Loucy (cell line): ENCODE results near the gene CDH12.

Source experiments
- H2AFZ ChIP-seq: fragments of 200-600 bp; sonication (generic); 2 replicates; pipeline ENCODE4 v1.6.0; 2016; ENCODE audit warnings: antibody characterized with exemption, mild to moderate bottlenecking, low read length, moderate library complexity
- H3F3A ChIP-seq: fragments of 200-600 bp; 2 replicates; pipeline ENCODE4 v1.6.0; 2016; ENCODE audit warnings: antibody characterized with exemption, low read depth, mild to moderate bottlenecking
- H3K27me3 ChIP-seq: fragments of 200-600 bp; sonication (generic); 2 replicates; pipeline ENCODE4 v1.6.1; 2014; ENCODE audit warnings: low read length, mild to moderate bottlenecking; ENCODE audit not compliant: insufficient read depth, poor library complexity, severe bottlenecking
- H3K36me3 ChIP-seq: fragments of 200-600 bp; sonication (generic); 2 replicates; pipeline ENCODE4 v1.6.1; 2016; ENCODE audit warnings: low read length; ENCODE audit not compliant: insufficient read depth
- H3K4me1 ChIP-seq: fragments of 200-600 bp; sonication (generic); 2 replicates; pipeline ENCODE4 v1.5.1; 2014; ENCODE audit warnings: low read length, mild to moderate bottlenecking; ENCODE audit not compliant: insufficient read depth, poor library complexity, severe bottlenecking
- H3K4me2 ChIP-seq: fragments of 200-600 bp; sonication (generic); 2 replicates; pipeline ENCODE4 v1.6.0; 2014; ENCODE audit warnings: antibody characterized with exemption, low read length, low read depth, mild to moderate bottlenecking; ENCODE audit not compliant: poor library complexity, severe bottlenecking
- H3K4me3 ChIP-seq: fragments of 200-600 bp; sonication (generic); 2 replicates; pipeline ENCODE4 v1.5.1; 2014; ENCODE audit warnings: low read length, mild to moderate bottlenecking, mixed read lengths; ENCODE audit not compliant: poor library complexity, severe bottlenecking
- H3K79me2 ChIP-seq: fragments of 200-600 bp; sonication (generic); 2 replicates; pipeline ENCODE4 v1.6.1; 2014; ENCODE audit warnings: low read length; ENCODE audit not compliant: insufficient read depth
- H3K9ac ChIP-seq: fragments of 200-600 bp; sonication (generic); 2 replicates; pipeline ENCODE4 v1.6.0; 2014; ENCODE audit warnings: mild to moderate bottlenecking, low read depth, low read length, moderate library complexity; ENCODE audit not compliant: poor library complexity, severe bottlenecking
- H3K9me2 ChIP-seq: fragments of 200-600 bp; sonication (generic); replicated peaks from 2 replicates; pipeline ENCODE4 v1.6.1; 2016; ENCODE audit warnings: low read depth, low read length, mixed read lengths
- H3K9me3 ChIP-seq: fragments of 200-600 bp; sonication (generic); 2 replicates; pipeline ENCODE4 v1.6.1; 2014; ENCODE audit warnings: mild to moderate bottlenecking, antibody characterized with exemption, low read length, low read depth; ENCODE audit not compliant: insufficient read depth
- H4K20me1 ChIP-seq: fragments of 200-600 bp; sonication (generic); 2 replicates; pipeline ENCODE4 v1.6.0; 2014; ENCODE audit warnings: antibody characterized with exemption, low read length, mild to moderate bottlenecking; ENCODE audit not compliant: insufficient read depth, poor library complexity, severe bottlenecking
- EZH2phosphoT487 ChIP-seq: fragments of 200-600 bp; IDR thresholded peaks from 2 replicates; pipeline ENCODE4 v1.6.1; 2018; ENCODE audit warnings: antibody characterized with exemption, mild to moderate bottlenecking, moderate library complexity, borderline replicate concordance
- TF ChIP-seq, protein P1 (sequence below): fragments of 200-600 bp; sonication (generic); conservative IDR thresholded peaks from 2 replicates; pipeline ENCODE4 v1.5.1; 2014; ENCODE audit warnings: mild to moderate bottlenecking, antibody characterized with exemption, low read length

Gene CDH12

DNA sequence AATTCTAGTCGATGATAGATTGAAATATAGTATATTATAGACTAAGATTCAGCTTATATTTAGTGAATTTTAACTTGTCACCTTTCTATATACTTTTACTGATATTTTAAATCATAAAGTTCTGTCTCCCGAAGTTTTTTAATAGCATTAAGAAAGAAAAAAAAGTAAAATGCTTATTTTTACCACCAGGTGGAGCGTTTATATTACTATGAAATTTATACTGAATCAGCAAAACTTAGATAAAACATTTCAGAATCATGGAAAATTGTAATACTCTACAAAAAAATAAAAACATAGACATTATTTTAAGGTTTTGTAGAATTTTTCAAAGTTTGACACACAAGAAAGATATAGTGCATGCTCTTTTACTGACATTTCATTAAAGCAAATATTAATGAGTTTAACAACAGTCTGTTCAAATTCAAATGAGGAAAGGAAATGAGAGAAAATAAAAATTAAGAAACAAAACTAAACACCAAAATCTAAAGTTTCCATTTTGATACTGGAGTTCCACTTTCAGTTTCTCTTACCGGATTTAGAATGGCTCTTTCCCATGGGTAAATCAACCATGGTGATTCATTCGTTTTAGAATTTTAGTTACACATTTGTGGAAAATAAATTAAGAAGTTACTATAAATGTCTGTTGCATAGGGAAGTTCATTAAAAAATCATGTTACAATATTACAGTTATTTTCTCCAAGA lies 1035.3 kb downstream of the CDH12 start:
- Histone ChIP-seq H3F3A (no peaks in the 10 kb centered on the region), H3K36me3 (no peaks in the 10 kb centered on the region), H3K9me2 (no peaks in the 10 kb centered on the region), H3K79me2 (no peaks in the 10 kb centered on the region), H2AFZ (no peak overlapping the region), H4K20me1 (no peaks in the 10 kb centered on the region), H3K4me1 (no peaks in the 10 kb centered on the region), H3K27me3 (no peaks in the 10 kb centered on the region), H3K9me3 (no peaks in the 10 kb centered on the region), H3K4me3 (no peak overlapping the region), H3K4me2 (no peak overlapping the region), H3K9ac (no peak overlapping the region)
- TF ChIP-seq EZH2phosphoT487 = no peak
- TF ChIP-seq, protein P1, sequence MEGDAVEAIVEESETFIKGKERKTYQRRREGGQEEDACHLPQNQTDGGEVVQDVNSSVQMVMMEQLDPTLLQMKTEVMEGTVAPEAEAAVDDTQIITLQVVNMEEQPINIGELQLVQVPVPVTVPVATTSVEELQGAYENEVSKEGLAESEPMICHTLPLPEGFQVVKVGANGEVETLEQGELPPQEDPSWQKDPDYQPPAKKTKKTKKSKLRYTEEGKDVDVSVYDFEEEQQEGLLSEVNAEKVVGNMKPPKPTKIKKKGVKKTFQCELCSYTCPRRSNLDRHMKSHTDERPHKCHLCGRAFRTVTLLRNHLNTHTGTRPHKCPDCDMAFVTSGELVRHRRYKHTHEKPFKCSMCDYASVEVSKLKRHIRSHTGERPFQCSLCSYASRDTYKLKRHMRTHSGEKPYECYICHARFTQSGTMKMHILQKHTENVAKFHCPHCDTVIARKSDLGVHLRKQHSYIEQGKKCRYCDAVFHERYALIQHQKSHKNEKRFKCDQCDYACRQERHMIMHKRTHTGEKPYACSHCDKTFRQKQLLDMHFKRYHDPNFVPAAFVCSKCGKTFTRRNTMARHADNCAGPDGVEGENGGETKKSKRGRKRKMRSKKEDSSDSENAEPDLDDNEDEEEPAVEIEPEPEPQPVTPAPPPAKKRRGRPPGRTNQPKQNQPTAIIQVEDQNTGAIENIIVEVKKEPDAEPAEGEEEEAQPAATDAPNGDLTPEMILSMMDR = peak; percentile 64

DNA sequence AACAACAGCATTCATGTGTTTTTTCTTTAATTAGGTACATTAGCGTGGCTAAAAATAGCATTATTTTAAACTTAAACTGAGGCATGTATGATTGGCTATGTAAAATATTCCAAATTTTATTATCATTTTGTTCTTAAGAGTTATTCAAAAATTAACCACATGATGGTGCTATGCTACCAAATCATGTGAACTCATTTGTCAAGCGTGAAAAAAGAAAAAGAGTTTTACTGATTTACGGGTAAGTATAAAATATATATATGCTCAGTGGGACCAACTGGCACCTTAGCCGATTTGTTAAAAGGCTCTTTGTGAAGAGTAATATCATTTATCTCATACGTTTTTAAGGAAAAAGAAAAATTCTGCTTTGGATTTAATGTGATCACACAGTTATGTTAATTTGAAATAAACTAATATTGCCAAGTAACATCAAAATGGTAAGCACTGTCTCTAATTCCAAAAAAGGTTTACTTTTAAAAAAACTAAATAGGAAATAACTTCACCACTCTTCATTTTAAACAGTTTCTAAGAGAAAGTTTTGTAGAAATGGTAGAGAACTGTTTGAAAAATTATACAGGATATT lies 1042.3 kb downstream of the CDH12 start:
- H3K9me3 ChIP-seq = no peaks in the 10 kb centered on the region
- H4K20me1 ChIP-seq = no peaks in the 10 kb centered on the region
- TF ChIP-seq, protein P1 = peak; percentile 63
- TF ChIP-seq EZH2phosphoT487 = no peak
- no peak overlapping the region for H2AFZ ChIP-seq
- no peaks in the 10 kb centered on the region for H3K27me3 ChIP-seq
- H3K36me3 ChIP-seq = no peaks in the 10 kb centered on the region
- no peaks in the 10 kb centered on the region for H3K79me2 ChIP-seq
- no peak overlapping the region for H3K4me3 ChIP-seq
- no peaks in the 10 kb centered on the region for H3F3A ChIP-seq
- no peak overlapping the region for H3K4me2 ChIP-seq
- no peak overlapping the region for H3K9ac ChIP-seq
- H3K4me1 ChIP-seq = no peaks in the 10 kb centered on the region
- no peaks in the 10 kb centered on the region for H3K9me2 ChIP-seq

DNA sequence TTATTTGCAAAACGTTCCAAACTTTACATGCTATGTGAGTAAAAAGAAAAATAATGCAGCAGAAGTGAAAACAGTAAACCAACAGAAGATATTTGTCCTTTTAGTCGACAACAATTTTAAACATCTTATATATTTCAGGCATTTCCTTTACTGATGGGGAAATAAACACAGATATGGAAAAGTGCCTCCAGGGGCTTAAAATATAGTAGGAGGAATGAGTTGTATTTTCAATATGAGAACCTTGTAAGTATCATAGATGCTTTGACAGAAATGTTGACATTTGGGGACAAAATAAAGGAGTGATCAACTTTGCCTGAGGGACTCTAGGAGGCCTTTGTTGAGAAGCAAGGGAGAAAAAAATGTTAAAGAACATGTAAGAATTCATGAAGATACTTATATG lies 1043.5 kb downstream of the CDH12 start:
- no peaks in the 10 kb centered on the region for H3K27me3 ChIP-seq
- H3F3A ChIP-seq = no peaks in the 10 kb centered on the region
- H3K79me2 ChIP-seq = no peaks in the 10 kb centered on the region
- TF ChIP-seq, protein P1 = no peak
- no peak for TF ChIP-seq EZH2phosphoT487
- H3K9ac ChIP-seq = no peak overlapping the region
- no peak overlapping the region for H3K4me2 ChIP-seq
- H3K9me2 ChIP-seq = no peaks in the 10 kb centered on the region
- no peaks in the 10 kb centered on the region for H3K36me3 ChIP-seq
- H3K4me3 ChIP-seq = no peak overlapping the region
- H2AFZ ChIP-seq = no peak overlapping the region
- H3K4me1 ChIP-seq = no peaks in the 10 kb centered on the region
- H4K20me1 ChIP-seq = no peaks in the 10 kb centered on the region
- H3K9me3 ChIP-seq = no peaks in the 10 kb centered on the region
